PC-9 (cell line): ENCODE results near the gene RNF31. TPM values are rescaled to one million over a fixed set of nuclear protein-coding genes. Genes with fewer than 3 reads are reported as not detected.

Source experiments
- BruUV-seq: library from RNA; stranded (reverse); fragments of 400-500 nt; replicated peaks from 2 replicates; lab custom pipeline; 2021; lab: Mats Ljungman, UMichigan
- CTCF ChIA-PET: fragments of 300-600 bp; sonication (Branson Sonifier 250); formaldehyde crosslinking; loops from one replicate; lab custom pipeline; 2022; ENCODE audit warnings: antibody characterized with exemption; lab: Charles Lee
- POLR2A ChIA-PET: fragments of 300-600 bp; sonication (Branson Sonifier 250); formaldehyde crosslinking; loops from one replicate; lab custom pipeline; 2022; ENCODE audit warnings: antibody characterized with exemption; ENCODE audit not compliant: unreplicated experiment; lab: Charles Lee
- DNase-seq, 2 experiments: peaks; one replicate each; pipeline versions ENCODE4 v3.0.0 to v3.0.0-alpha.2; 2015 to 2022; ENCODE audit warnings: mixed read lengths in 1 of 2
- H2AFZ ChIP-seq: fragments of 200-600 bp; sonication (generic); 2 replicates; pipeline ENCODE4 v1.8.1; 2017; ENCODE audit warnings: antibody characterized with exemption
- H3F3A ChIP-seq: fragments of 200-600 bp; sonication (generic); 2 replicates; pipeline ENCODE4 v1.8.1; 2017; ENCODE audit warnings: antibody characterized with exemption, mild to moderate bottlenecking, low read depth; ENCODE audit not compliant: insufficient read depth
- H3K27ac ChIP-seq: fragments of 200-600 bp; sonication (generic); 2 replicates; pipeline ENCODE4 v1.6.1; 2016; ENCODE audit warnings: mixed run types
- H3K27me3 ChIP-seq: fragments of 200-600 bp; sonication (generic); 2 replicates; pipeline ENCODE4 v1.6.1; 2016; ENCODE audit warnings: low read depth, mixed run types; ENCODE audit not compliant: insufficient read depth
- H3K36me3 ChIP-seq: fragments of 200-600 bp; sonication (generic); 2 replicates; pipeline ENCODE4 v1.6.1; 2016; ENCODE audit warnings: low read depth, mixed run types
- H3K4me1 ChIP-seq: fragments of 200-600 bp; sonication (generic); replicated peaks from 2 replicates; pipeline ENCODE4 v1.6.1; 2016; ENCODE audit warnings: mixed run types; ENCODE audit not compliant: insufficient read depth
- H3K4me2 ChIP-seq: fragments of 200-600 bp; sonication (generic); 2 replicates; pipeline ENCODE4 v1.6.1; 2017; ENCODE audit warnings: mixed run types
- H3K4me3 ChIP-seq: fragments of 200-600 bp; sonication (generic); 2 replicates; pipeline ENCODE4 v1.6.1; 2016; ENCODE audit warnings: mixed run types
- H3K79me2 ChIP-seq: fragments of 200-600 bp; sonication (generic); 2 replicates; pipeline ENCODE4 v1.6.1; 2017; ENCODE audit warnings: low read depth, mixed run types
- H3K9me2 ChIP-seq: fragments of 200-600 bp; sonication (generic); 2 replicates; pipeline ENCODE4 v1.8.1; 2017; ENCODE audit warnings: mild to moderate bottlenecking; ENCODE audit not compliant: insufficient read depth
- H3K9me3 ChIP-seq: fragments of 200-600 bp; sonication (generic); 2 replicates; pipeline ENCODE4 v1.8.1; 2016; ENCODE audit warnings: low read depth; ENCODE audit not compliant: insufficient read depth
- H4K20me1 ChIP-seq: fragments of 200-600 bp; sonication (generic); 2 replicates; pipeline ENCODE4 v1.8.1; 2017; ENCODE audit not compliant: insufficient read depth
- CTCF ChIP-seq: fragments of 200-600 bp; sonication (generic); conservative IDR thresholded peaks from 2 replicates; pipeline ENCODE4 v1.6.1; 2017; ENCODE audit warnings: mixed run types, antibody characterized with exemption, mild to moderate bottlenecking, moderate library complexity
- EZH2 ChIP-seq: fragments of 200-600 bp; sonication (generic); IDR thresholded peaks from 2 replicates; pipeline ENCODE4 v1.8.0; 2017; ENCODE audit warnings: antibody characterized with exemption, low read depth
- intact Hi-C: fragments of 100-400 bp; cut with micrococcal nuclease; formaldehyde crosslinking; loops from one replicate; pipeline ENCODE4 v1.10.0; 2022; ENCODE audit not compliant: unreplicated experiment
- total RNA-seq: library from RNA; stranded (reverse); gene quantifications from 2 replicates; pipeline ENCODE4 v1.2.3, GENCODE V29; 2021

RNF31 gene
- total RNA-seq, 1 experiment from 2014 or later = 44.6 TPM

GRCh38 chr14:24194186-24194872 is 47.0 kb downstream of the RNF31 start:
- Histone ChIP-seq H2AFZ (no peak overlapping the region; the same call in 1 of the 2 replicates), H3F3A (peaks cover 8% of the 10 kb centered on the region; the same call in 1 of the 2 replicates), H3K27ac (no peak overlapping the region), H3K4me3 (peak overlapping the region; percentile 71; the same call in 1 of the 2 replicates), H3K4me2 (peak overlapping the region; percentile 71), H3K4me1 (0 out of 2 replicates have a peak, but pooled peaks cover 9% of the 10 kb centered on the region), H3K79me2 (peaks cover 35% of the 10 kb centered on the region), H3K36me3 (no peaks in the 10 kb centered on the region), H3K27me3 (no peaks in the 10 kb centered on the region), H4K20me1 (no peaks in the 10 kb centered on the region), H3K9me3 (no peaks in the 10 kb centered on the region), H3K9me2 (no peaks in the 10 kb centered on the region)
- TF ChIP-seq CTCF = no peak
- TSS peak; percentile 51 for BruUV-seq
- intact Hi-C loops = loop anchor here (2.0 kb wide), 1 partner anchor 18 kb away; the partner anchor contains the start of gene CHMP4A
- ChIA-PET POLR2A (interaction anchor here (1.2 kb wide), 1 partner anchor 57 kb away, joined by 5 read pairs; no protein-coding TSS in a partner anchor), CTCF (no interaction called here)
- DNase-seq = no peak

- Histone ChIP-seq H3K27me3 (no peaks in the 10 kb centered on the region), H4K20me1 (no peaks in the 10 kb centered on the region), H3K36me3 (no peaks in the 10 kb centered on the region), H3K9me2 (no peaks in the 10 kb centered on the region), H3K4me2 (peak overlapping the region; percentile 71), H3K9me3 (no peaks in the 10 kb centered on the region), H3K4me1 (0 out of 2 replicates have a peak, but pooled peaks cover 7% of the 10 kb centered on the region), H3K79me2 (peaks cover 35% of the 10 kb centered on the region), H2AFZ (peak overlapping the region; percentile 91), H3K4me3 (peak overlapping the region; percentile 71), H3K27ac (peak overlapping the region; percentile 80; the same call in 1 of the 2 replicates), H3F3A (peaks cover 8% of the 10 kb centered on the region; the same call in 1 of the 2 replicates)
- BruUV-seq = no TSS peak
- TF ChIP-seq EZH2 (no peak), CTCF (no peak)
- ChIA-PET CTCF (no interaction called here), POLR2A (interaction anchor here (0.7 to 1.2 kb wide), 2 partner anchors 18 to 58 kb away, joined by 3 to 5 read pairs; partner anchors contain the start of gene CHMP4A)
- intact Hi-C loops = loop anchor here (2.0 kb wide), 1 partner anchor 18 kb away; the partner anchor contains the start of gene CHMP4A
- no peak for DNase-seq
Observed at GRCh38 chr14:24194873-24195185, 47.5 kb downstream of the RNF31 start.

DNA sequence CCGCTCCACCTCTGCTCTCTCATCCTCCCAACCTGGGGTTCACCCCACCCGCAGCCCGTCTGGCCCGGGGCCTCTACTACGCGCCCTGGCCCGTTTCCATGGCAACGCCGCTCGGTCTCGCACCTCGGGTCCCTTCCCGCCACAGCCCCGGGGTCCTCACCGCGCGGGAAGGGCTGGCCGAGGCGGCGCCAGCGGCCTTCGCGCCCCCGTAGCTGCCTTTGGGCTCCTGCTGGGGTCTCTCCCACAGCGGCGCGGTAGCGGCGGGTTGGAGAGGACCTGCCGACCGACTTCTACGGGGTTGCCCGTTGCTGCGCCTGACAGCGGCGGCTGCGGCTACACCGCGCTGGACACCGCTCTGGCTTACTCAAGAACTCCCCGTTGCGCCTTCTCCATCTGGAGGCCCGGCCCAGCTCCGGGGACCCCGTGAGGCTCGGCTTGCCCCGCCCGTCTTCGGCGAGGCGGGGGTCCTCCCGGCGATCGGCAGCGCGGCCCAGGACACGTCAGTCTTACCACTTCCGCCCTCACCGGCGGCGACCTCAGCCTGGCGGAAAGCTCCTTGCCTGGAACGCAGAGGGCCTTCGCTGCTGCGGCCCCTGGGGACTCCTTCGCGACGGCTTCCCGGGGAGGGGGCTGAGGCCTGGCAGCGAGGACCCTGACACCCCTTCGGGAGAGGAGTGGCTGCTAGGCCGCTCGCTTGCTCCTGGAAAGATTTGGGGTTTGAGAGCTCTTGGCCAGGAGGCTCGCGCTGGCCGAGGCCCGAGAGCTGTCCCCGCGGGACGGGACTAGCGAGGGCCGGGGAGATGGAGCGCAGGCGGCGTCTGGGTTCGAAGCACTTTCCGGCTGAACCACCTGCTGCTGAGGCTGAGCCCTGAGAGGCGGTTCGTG is 48.1 kb downstream of the RNF31 start, which contains the start of gene TM9SF1:
Gene TM9SF1 (minus strand): TSS at position 256 of the 885 bp plus-strand sequence. CDS start 422 bp downstream, outside the sequence.
- intact Hi-C loops = loop anchor here (2.0 kb wide), 1 partner anchor 17 kb away; the partner anchor contains the start of gene CHMP4A
- Histone ChIP-seq H3K9me2 (no peaks in the 10 kb centered on the region), H3K9me3 (no peaks in the 10 kb centered on the region), H3F3A (peaks cover 8% of the 10 kb centered on the region; the same call in 1 of the 2 replicates), H3K4me2 (peak within 1 kb of the TSS; percentile 71), H3K4me3 (peak within 1 kb of the TSS; percentile 71), H3K27ac (peak within 1 kb of the TSS; percentile 80), H3K4me1 (0 out of 2 replicates have a peak, but pooled peaks cover 7% of the 10 kb centered on the region), H2AFZ (peak within 1 kb of the TSS; percentile 91), H3K27me3 (no peaks in the 10 kb centered on the region), H4K20me1 (no peaks in the 10 kb centered on the region), H3K79me2 (peaks cover 35% of the 10 kb centered on the region), H3K36me3 (no peaks in the 10 kb centered on the region)
- BruUV-seq = no TSS peak
- ChIA-PET POLR2A (interaction anchor here (0.6 to 1.2 kb wide), 3 partner anchors 17 to 58 kb away, joined by 3 to 10 read pairs (median 5); partner anchors contain the start of gene CHMP4A), CTCF (no interaction called here)
- peak; percentile 49 to 72 for DNase-seq
- TF ChIP-seq EZH2 (no peak), CTCF (no peak)
